Cortex of kidney (tissue), 1 donor: ENCODE results near the gene TNKS1BP1.
"Not testable (repeated sequence)": the region's sequence is repeated elsewhere in the genome, so short reads cannot be mapped to it uniquely, and the experiment has no call there.

Source experiments
- DNase-seq: peaks from one replicate; lab custom pipeline; 2025; lab: John Stamatoyannopoulos, UW

TNKS1BP1 gene

DNA sequence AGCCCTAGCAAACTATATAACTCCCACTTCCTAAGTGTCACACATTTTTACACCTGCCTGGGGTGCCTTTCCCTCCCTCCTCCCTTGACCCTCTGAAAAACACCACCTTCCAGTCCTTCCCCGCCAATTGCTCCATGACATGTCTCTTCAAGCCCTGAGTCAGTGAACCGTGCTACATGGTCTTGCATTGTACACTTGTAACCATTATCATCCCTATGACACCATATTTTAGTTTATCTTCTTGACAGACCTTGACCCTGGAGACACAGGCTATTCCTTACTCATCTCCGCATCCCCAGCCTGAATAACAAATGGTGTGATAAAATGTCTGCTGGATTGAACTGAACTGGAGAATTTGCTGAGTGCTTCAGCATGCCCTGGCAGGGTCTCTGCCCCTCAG lies 36.9 kb downstream of the TNKS1BP1 start:
- DNase-seq, result no peak

DNA sequence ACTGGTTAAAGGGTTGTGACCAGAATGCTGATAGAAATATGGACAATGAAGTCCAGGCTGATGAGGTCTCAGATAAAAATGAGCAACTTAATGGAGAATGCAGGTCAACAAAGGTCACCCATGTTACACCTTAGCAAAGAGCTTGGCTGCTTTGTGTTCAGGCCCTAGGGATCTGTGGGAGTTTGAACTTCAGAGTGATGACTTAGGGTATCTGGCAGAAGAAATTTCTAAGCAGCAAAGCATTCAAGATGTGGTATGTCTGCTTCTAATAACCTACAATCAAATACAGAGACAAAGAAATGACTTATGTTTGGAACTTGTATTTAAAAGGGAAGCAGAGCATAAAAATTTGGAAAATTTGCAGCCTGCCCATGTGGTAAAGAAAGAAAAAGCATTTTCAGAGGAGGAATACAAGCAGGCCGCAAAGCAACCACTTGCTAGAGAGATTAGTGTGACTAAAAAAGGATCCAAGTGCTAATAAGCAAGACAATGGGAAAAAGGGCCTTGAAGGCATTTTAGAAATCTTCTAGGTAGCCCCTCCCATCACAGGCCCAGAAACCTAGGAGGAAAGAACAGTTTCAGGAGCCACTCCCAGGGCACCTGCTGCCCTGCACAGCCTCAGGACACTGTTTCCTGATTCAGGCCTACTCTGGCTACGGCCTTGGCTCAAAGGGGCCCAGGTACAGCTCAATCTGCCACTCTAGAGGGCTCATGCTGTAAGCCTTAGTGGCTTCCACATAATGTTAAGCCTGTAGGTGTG lies 41.3 kb downstream of the TNKS1BP1 start:
- no peak for DNase-seq

DNA sequence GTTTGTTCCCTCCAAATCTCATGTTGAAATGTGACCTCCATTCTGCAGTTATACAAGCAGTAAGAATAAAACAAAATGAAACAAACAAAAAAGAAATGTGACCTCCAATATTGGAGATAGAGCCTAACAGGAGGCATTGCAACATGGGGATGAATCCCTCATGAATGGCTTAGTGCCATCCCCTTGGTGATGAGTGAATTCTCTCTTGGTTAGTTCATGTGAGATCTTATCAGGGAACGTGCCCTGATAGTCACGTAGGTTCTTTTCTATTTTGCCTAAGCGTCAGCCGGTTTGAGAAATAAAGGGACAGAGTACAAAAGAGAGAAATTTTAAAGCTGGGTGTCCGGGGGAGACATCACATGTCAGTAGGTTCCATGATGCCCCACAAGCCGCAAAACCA lies 43.2 kb downstream of the TNKS1BP1 start:
- DNase-seq, result not testable (repeated sequence)

DNA sequence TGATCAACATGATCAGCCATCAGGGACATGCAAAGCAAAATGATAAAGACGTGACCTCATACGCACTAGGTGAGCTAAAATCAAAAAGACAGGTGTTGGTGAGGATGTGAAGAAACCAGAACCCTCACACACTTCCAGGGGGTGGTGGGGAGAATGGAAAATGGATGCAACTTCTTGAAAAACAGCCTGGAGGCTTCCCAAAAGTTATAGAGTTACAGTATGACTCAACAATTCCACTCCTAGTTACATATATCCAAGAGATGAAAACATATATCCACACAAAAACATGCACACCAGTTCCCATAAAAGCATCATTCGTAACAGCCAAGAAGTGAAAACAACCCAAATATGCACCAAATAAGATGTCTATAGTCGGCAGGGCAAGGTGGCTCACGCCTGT lies 45.6 kb downstream of the TNKS1BP1 start:
- DNase-seq, result no peak

DNA sequence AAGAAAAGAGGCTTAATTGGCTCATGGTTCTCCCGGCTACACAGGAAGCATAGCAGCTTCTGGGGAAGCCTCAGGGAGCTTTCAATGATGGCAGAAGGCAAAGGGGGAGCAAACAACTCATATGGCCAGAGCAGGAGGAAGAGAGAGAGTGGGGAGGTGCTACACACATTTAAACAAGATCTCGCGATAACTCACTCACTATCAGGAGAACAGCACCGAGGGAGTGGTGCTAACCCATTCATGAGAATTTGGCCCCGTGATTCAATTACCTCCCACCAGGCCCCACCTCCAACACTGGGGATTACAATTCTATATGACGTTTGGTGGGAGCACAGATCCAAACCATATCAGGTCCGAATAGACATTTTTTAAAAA lies 46.0 kb downstream of the TNKS1BP1 start:
- no peak for DNase-seq

DNA sequence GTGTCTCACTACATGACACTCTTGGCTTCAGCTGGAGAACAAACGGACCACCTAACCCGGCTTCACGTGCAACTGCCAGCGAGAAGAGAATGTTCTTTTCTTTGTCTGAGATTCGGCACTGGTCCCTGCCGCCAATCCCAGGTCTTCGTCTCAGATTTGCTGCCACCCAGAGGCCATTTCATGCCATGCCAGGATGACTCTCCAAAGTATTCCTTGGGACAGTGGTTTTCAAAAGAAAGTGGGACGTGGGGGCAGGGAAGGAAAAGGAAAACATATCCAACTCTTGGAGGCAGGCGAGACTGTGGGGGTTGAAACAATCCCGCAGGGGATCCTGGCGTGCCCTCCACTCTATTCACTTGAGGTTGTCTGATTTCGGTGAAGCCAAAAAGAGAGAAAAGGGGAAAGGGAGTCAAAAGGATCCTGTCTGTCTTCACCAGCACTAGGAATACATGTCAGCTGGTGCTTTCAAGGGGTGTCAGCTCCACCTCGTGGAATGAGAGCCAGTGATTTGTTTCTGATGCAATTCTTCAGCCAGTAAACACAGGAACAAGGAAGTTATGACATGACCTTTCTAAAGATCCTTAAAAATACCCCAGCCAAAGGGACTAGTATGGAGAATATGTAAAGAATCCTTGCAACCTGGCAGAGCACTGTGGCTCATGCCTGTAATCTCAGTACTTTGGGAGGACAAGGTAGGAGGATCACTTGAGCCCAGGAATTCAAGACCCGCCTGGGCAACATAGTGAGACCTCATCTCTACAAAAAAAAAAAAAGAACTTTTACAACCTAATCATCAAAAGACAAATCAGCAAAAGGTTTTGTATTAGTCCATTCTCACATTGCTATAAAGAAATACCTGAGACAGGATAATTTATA lies 46.7 kb downstream of the TNKS1BP1 start:
- no peak for DNase-seq

DNA sequence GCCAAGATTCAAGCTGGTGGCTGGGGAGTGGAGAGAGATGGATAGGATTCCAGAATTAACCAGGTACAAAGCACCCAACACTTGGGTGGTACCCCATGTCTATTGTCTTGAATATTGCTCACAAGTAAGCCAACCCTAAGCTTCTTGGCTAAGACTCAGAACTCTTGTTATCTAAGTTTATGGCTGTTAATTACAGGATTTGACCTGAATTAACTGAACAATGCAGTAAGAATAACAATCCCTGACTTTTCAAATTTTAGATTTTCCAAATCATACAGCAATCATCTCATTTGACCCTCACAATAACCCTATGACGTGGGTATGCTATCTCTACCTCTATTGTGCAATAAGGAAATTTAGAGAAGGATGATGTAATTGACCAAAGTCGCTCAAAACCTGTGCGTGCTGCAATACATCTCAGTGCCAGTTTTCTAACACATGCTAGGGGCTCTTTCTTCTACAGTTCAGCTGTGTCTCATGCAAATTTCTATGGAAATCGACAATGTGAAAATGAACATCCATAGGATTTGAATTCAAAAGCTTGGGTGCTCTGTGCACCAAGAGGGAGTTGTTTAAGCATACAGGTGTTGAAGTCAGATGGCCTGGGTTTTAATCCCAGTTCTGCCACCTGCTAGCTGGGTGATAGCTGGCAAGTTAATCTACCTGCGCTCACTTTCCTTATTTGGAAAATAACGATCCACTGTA lies 47.6 kb downstream of the TNKS1BP1 start:
- DNase-seq, result no peak

DNA sequence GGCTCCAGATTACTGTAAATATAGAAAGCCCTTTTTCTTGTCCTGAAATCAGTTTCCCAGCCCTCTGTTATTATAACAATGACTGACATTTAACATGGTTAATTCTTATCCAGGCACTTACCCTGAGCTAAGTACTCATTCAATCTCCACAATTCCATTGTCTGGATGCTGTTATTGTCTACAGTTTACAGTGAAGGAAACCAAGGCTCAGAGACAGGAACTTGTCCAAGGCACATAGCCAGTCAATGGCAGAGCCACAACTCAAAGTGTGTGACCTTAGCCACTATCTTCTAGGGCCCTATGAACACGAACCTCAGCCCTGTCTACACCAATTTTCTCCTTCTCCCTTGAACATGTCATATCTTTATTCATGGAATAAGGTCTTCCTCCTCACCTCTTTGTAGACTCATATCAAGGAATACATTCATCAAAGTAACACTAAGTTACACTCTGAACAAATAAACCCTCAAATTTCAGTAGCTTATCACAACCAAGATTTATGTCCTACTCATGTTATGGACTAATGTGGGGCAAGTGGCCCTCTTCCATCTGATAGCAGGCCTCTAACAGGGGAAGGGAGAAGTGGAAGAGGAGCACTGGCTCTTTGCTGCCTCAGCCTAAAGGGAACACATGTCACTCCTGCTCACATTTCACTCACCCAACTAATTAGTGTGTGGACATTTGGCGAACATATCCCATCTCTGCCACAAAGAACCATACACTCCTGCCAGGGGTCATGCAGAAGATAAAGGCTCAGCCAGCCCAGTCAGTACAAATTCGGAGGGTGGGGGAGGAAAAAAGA lies 48.4 kb downstream of the TNKS1BP1 start:
- no peak for DNase-seq

DNA sequence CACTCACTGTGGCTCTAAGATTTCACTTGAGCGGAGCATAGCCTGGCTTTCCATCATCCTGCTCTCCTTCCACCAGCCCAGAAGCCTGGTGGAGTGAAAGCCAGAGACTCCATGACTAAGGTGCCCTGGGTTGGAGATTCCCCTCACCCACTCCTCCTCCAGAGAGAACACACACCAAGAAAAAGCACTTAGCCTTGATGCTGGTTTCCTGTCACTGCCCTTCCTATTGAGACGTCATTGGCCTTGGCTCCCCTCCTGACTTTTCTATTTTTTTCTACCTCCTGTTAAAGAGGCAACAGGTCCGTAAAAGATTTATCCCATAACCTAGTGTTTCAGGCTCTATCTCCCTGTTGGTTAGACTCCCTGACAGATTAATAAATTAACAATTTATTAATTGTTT lies 49.2 kb downstream of the TNKS1BP1 start:
- no peak for DNase-seq

DNA sequence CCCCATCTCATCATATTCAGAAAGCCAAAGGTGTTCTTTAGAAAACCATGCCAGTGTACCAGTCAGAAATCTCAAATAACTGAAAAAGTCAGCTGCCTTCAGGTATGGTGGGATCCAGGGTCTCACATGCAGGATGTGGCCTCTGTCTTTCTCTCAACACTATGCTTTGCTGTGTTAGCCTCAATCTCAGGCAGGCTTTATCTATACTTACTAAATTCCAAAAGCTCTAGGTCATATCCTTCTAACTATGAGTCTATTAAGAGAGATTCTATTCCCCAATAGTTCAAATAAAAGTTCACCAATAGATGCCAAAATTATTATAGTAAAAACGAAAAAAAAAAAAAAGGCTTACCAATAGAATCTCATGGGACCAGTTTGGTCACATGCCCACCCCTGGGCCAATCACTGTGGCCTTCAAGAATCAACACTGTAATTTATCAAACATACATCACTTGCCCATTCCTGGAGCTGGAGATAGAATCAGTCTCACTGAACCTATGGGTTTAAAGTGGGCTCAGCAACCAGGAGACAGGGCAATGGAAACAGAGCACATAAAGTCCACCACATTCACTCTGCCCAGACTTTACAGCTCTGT lies 49.8 kb downstream of the TNKS1BP1 start:
- no peak for DNase-seq

DNA sequence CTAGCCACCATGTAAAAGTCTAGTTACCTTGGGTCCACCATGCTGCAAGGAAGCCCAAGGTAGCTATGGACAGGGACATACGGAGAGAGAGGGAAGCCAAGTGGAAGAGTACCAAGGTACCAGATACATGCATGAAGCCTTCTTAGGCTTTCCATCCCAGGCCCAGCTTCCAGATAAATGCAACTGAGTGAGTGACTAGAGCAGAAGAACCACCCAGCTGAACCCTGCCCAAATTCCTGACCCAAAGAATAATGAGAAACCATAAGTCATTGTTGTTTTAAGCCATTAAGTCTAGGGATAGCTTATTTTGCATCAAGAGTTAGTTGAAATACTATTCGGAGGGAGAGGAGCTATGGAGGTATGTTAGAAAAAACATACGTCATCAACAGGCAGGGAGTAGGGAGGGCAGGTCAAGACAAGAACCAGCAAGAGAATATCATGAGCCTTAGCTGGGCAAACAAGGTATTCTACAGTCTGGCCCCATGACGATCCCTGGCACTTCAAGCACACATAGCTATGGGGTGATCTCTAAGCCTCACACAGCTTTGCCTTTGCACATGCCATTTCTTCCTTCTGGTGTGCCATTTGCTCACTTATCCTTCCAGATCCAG lies 51.2 kb downstream of the TNKS1BP1 start:
- no peak for DNase-seq

DNA sequence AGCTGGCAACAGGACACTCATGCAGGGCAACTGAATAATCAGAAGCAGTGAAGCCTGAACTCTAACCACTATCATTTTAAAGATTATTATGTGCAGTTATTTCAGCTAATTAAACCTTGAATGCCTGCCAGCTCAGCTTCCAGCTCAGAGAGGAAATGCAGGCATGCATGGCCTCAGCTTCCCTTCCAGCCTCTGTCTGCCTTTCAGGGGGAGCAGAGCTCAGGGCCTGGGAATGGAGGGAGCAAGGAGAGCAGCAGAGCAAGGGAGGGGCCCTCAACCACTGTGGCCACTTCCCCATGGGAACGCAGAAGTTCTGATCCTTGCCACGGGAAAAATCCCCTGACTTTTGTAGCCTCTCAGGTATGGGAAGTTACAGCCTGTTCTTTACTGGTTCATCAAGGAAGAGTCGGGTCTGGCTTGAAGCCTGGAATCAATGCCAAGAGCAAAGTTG lies 55.2 kb downstream of the TNKS1BP1 start:
- no peak for DNase-seq

DNA sequence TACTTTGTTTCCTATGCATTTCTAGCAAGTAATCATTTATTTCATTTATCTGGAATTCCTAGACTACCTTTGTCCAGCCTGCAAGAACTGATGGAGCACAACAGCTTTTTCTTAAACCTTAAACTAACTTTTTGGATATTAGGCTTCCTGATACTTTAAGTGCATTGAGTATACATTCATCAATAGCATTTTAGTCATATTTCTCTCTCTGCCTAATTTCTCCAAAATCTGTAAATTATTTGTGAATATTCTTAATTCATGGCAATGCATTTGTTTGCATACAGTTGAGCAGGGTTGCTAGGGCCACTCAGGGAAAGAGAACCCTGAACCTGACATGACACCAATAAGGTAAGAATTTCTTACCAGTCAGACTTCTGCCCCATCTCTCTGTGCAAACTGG lies 58.6 kb downstream of the TNKS1BP1 start:
- no peak for DNase-seq

DNA sequence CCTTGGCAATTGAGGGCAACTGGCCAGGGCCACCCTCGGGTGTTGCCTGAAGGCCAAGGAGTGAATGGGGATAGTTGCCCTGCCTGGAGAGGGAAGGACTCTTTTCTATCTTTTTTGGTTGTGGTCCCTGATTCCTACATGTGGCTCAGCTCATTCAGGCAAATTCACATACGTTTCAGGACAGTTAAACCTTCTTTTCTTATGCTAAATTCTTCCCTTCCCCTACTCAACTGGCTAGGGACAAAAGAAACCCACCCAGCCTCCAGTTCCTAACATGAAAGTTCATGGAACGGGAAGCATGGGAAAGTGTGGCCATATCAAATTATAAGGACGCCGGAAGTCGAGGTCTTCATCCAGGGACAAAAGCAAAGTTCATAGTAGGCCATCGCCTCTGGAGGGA lies 61.4 kb downstream of the TNKS1BP1 start:
- no peak for DNase-seq

DNA sequence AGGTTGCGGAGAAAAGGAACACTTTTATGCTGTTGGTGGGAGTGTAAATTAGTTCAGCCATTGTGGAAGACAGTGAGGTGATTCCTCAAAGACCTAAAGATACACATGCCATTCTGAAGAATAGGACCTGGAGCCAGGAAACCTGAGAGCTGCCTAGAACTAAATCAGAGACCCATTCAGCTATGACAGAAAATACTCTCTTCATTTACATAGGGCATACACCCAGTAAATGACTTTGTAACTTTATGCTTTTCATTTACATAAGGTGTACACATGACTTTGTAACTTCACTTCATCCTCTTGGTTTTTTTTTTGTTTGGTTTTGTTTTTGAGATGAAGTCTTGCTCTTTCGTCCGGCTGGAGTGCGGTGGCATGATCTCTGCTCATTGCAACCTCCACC lies 62.6 kb downstream of the TNKS1BP1 start:
- no peak for DNase-seq

DNA sequence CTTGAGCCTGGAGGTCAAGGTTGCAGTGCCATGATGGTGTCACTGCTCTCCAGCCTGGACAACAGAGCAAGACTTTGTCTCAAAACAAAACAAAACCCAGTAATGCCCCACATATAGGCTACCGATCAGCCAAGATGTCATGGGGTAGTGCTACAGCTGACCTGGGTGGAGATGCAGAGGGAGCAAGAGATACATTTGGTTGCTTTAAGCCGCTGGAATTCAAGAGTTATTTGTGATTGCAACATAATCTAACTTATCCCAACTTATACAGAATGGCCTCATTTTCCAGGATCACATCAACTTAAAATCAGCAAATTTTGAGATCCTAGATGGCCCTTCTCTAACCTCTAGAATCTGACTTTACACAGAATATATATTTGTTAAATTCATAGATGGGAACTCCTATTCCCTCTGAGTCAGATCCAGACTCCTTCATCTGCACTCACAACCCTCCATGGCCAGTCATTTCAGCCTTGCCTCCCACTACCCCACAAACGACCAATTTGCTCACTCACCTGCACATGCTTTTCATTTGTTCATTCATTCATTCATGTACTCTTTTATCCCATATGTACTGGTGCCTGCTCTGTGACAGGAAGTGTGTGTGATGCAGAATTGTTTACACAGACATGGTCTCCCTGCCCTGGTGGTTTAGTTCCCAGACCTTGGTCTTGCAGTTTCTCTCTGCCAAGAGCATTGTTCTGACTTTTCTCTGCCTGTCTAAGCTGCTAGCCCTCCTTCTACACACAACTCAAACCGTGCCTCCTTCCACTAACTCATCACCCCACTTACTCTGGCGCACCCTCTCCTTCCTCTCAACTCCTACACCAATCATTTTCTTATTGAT lies 63.6 kb downstream of the TNKS1BP1 start:
- no peak for DNase-seq

DNA sequence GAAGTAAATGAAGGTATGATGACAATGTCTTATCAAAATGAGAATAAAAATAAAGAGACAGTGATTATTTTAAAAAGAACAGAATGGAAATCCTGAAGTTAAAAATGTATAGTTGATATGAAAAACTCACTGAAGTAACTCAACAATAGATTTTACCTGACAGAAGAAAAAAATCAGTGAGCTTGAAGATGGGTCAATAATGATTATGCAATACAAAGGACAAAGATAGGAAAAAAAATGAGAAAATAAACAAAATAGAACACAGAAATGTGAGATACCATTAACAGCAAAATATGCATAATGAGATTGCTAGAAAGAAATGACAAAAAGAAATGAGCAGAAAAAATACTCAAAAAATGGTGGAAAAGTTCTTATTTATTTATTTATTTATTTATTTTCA lies 68.6 kb downstream of the TNKS1BP1 start:
- no peak for DNase-seq

DNA sequence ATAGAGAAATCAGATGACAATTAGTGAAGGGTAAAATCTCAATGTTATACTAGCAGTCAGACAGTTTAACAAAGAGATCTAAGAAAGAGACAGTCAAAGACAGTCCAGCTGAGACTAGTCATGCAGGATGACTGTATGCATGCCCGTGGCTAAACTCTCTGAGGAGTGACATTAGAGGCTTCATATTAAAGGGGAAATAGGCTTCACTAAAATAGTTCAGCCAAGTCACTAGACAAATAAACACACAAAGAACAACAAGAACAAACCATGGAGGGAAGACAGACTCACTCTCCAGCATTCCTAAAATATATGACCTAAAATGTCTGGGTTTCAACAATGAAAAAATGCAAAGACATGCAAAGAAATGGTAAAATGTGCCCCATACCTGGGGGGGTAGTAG lies 69.1 kb downstream of the TNKS1BP1 start:
- DNase-seq, result no peak

DNA sequence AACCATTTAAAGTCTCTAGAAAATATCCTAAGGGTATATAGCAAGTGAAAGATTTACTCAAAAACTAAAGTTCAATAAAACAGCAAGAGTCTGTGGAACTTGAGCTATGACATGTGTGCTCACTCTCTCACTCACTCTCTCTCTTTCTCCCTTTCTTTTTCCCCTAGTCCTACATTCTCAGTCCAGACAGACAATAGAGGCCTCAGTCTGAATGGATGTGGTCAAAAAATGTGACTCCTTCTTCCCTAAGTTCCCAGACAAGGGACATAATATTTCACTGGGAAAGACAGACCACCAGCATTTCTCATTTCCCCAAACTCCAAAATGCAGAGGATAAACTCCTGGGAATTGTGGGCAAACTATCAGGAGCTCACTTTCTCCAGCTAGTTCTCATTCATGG lies 70.1 kb downstream of the TNKS1BP1 start:
- DNase-seq, result no peak

DNA sequence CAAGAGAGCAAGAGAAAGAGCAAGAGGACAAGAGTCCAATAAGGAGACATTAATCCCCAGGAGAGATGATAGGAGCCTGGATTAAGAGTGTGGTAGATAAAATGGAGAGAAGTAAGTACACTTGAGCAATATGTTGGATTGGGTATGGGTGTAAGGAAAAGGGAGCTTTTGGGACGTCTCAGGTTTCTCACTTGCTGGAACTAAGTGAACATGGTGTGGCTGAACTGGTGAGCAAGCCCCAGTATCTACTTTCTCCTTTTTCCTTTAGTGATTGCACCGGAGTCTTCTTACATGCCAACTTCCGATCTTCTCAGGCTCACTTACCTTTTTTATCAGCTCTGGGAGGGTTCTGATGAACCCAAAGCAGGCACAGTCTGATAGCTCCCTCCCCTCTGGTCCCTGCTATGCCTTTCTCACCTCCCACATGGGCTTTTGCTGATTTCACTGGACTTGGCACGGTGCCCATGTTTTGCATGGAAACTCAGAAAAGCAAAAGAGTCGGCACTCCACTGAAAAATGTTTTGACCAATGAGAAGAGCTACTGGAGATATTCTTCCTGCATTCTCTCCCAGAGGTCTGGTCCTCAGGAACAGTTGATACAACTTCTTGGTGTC lies 73.2 kb downstream of the TNKS1BP1 start:
- no peak for DNase-seq
